ENCODE measurements around the gene ATF6B. TPM values are rescaled to one million over a fixed set of nuclear protein-coding genes. Genes with fewer than 3 reads are reported as not detected.
"Not testable (repeated sequence)": the region's sequence is repeated elsewhere in the genome, so short reads cannot be mapped to it uniquely, and the experiment has no call there.

The ATF6B gene
- total RNA-seq, 1 donor from 2014 or later: 46.6 TPM

DNA sequence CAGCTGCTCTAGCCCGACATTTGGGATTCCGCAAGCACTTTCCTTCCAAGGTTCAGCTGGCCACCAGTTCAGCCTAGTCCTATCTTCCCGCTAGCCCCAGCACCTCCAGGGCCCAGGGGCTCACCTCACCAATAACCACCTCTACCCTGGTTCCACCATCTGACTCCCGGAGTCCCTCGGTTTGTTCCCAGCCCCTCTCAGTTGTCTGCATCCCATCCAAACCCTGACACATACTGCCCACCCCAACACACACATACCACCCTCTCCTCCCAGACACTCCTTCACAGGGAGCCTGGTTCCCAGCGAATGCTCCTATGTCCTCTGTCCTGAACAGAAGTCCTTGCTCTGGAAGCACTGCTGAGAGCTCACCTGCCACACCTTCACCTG lies 19.3 kb downstream of the ATF6B start:
- DNase-seq (ENCODE audit: low spot score): no peak

DNA sequence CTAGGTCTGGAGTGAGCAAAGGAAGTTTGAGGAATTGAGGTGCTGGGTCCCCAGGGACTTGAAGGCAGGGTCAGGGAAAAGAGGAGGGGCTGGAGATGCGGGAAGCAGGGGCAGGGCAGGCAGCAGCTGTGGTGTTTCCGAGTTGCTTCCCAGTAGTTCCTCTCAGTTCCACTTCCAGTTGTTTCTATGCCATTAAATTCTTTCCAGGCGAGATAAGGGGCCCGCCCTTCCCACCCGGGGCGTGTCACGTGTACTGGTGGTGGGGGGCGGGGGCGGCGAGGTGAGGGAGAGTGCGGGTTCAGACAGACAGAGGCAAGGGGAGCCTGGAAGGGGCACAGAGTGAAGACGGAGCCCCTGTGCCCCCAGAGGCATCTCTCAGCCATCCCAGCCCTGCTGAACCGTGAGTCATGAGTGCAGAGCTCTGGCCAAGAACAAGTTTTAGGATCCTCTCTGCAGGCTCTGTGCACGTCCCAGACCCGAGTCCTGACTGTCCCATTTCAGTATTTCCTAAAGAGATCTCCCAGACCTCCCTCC lies 19.9 kb downstream of the ATF6B start:
- no peak for DNase-seq (ENCODE audit: low spot score)

DNA sequence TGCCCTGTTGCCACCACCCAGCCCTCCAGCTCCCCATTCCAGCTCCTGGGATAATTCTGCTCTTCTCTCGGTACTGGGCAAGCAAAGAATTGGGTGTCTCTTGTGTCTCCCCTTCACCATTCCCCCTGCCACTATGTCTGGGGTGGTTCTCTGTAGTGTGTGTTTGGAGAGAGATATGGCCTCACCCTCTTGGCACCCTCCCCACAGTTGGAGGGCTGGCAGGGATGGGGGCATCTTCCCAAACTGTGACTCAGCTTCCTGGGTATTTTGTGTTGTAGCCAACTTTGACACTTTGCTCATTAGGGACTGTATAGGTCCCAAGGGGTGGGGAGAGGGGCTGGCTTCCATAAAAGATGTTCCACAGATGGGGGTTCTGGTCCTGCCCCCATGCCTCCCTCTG lies 20.6 kb downstream of the ATF6B start:
- no peak for DNase-seq (ENCODE audit: low spot score)

DNA sequence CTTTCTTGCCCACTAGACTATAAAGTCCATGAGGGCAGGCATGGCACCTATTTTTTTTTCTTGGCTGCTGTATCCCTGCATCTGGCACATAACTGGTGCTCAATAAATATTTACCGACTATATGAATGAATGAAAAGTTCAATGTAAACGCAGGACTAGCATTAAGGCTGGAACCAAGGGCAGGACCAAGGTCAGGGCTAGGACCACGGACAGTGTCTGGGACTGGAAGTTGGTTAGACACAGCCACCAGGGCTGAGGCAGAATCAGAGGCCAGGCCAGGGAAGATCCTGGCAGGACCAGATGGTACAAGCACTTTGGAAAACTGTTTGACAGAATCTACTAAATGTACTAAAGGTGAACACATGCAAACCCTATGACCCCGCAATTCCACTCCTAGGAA lies 22.6 kb downstream of the ATF6B start:
- no peak for DNase-seq (ENCODE audit: low spot score)

DNA sequence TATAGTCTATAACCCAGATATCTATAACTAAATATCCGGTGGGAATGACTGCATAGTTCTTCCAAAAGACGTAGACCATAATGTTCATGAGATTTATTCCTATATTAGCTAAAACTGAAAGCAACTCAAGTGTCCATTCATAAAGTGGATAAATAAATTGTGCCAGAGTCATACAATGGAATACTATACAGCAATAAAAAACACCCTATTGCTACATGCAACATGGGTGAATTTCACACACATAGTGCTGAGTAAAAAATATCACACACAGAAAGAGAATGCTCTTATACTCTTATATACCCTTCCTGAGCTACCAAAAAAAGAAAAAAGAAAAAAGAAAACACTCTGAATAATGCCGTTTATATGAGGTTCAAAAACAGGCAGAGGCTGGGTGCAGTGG lies 25.8 kb downstream of the ATF6B start:
- no peak for DNase-seq (ENCODE audit: low spot score)

DNA sequence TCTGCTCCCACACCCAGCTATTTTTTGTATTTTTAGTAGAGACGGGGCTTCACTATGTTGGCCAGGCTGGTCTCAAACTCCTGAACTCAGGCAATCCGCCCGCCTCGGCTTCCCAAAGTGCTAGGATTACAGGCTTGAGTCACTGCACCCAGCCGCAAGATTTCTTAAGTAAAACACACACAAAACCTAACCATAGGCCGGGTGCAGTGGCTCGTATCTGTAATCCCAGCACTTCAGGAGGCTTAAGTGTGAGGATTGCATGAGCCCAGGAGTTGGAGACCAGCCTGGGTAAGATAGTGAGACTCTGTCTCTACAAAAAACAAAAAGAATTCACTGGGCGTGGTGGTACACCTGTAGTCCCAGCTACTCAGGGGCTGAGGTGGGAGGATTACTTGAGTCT lies 27.8 kb downstream of the ATF6B start:
- not testable (repeated sequence) for DNase-seq (ENCODE audit: low spot score)

GRCh38 chr6:32097364-32097763 lies 30.7 kb downstream of the ATF6B start:
- DNase-seq (ENCODE audit: low spot score): no peak

- DNase-seq (ENCODE audit: low spot score): no peak
Measured at GRCh38 chr6:32096394-32097258, 31.4 kb downstream of the ATF6B start.

DNA sequence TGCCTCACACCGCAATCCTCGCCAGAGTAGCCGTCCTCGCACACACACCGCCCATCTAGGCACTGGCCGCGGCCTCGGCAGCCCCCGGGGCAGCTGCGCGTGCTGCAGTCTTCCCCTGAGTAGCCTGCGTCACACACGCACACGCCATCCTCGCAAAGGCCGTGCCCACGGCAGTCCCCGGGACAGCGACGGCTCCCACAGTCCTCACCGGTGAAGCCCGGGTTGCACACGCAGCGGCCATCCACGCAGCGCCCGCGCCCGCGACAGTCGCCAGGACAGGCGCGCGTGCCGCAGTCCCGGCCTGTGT lies 32.0 kb downstream of the ATF6B start:
- DNase-seq (ENCODE audit: low spot score): no peak

- no peak for DNase-seq (ENCODE audit: low spot score)
Measured at GRCh38 chr6:32095338-32096086, 32.5 kb downstream of the ATF6B start.

DNA sequence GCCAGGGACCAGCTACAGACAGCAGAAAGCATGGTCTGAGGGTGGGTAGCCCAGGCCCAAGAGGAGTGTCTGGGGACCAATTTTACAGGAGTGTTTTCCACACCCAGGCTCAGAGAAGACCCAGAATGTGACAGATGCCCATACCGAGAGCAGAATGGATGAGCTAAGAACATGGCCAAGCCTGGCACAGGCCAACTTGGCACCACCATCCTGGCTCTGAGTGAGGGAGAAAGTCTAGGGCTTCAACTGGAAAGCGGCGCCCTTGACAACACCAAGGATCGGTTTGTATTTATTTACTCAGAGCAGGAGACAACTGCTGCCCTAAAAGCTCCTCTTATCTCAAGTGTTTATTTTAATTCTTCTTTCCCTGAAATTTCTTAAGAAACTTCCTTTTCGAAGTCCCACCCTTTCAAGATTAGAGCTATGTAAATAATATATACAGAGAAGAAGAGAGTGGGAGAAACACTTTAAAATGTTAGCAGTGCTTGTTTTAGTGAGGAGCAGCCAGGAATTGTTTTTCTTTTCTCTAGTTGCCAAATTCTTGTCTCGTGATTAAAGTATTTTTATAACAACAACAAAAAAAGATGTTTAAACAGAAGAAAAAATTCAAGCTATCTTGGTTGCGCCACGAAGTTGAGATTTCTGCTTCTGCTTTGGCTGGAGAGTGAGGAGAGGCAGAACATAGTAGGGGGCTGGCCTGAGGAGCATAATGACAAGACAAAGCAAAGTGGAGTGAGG lies 35.1 kb downstream of the ATF6B start:
- DNase-seq (ENCODE audit: low spot score): no peak

GRCh38 chr6:32089082-32089828 lies 38.8 kb downstream of the ATF6B start:
- DNase-seq (ENCODE audit: low spot score): no peak

DNA sequence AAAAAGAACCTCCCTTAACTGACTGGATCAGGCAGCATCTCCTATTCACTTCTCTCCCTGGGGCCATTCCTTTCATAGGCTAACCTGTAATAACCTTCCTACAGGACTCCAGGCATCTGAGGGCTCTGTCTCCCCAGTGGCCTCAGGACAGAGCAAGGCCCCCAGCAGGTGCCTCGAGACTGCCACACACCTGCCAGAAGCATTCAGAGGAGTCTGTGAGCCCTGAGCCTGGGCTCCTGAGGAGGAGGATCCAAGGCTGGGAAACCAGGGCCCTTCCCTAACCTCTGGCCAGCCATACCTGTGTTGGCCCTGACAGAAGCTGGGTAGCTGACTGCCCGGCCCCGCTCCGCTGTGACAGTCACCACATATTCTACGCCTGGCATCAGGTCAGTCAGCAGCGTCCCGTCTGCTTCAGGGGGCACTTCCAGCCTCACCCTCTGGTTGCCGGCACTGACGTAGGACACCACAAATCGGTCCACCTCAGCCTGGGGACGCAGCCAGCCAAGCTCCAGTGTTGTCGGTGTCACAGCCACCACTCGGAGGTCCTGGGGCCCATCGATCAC lies 39.5 kb downstream of the ATF6B start:
- DNase-seq (ENCODE audit: low spot score): no peak

GRCh38 chr6:32087574-32088486 lies 40.2 kb downstream of the ATF6B start:
- DNase-seq (ENCODE audit: low spot score): peak; percentile 95

GRCh38 chr6:32086661-32087573 lies 41.1 kb downstream of the ATF6B start:
- no peak for DNase-seq (ENCODE audit: low spot score)

DNA sequence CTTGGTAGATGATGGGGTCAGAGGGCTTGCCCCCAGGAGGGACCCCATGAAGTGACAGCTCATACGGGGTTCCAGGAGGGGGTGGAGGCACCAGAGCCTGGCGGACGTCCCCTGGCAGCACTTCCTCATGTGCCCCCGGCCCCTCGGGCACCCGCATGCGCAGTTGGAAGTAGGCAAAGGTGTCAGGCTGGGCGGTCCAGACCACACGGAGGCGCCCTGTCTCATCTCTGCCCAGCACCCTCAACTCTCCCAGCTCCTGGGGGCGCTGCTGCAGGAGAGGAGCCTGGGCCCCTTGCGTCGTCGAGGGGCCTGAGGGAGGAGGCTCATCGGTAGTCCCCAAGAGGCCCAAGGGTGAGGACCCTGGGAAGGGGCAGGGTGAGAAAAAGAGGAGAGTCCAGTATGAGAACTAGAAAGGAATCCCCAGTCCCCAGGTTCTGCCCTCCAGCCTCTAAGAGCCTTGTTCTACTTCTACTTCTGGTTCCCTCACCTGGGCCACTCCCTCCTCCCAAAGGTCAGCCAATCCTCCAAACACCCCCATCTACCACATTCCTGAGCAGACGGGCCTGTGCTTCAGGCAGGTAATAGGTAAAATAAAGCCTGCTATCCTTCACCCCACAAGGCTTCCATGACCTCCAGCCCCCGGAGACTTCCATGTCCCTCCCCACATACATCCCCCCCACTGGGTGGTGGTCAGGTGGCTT lies 42.1 kb downstream of the ATF6B start:
- DNase-seq (ENCODE audit: low spot score): no peak

DNA sequence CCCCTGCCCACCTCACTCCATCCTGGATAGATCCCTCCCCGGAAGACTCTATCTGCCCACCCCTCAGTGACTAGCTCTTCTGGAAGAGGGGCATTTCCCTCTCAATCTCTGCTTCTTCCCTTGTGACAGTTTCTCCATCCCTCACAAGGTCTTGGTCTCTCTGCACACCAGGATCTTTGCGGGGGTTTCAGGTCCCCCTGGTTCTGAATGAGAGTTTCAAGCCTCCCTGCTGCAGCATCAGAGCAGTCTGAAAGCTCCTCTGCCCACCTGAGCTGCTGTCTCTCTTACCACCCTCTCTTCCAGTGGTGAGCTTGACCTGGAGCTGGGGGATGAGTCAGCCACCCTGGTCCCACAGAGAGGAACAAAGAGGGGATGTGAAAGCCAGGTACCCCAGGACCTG lies 43.3 kb downstream of the ATF6B start:
- no peak for DNase-seq (ENCODE audit: low spot score)

Measured in mesenteric fat pad (tissue), 1 donor.